GM19324 (cell line): ENCODE measurements around the gene MCTS1.
A peak's percentile ranks its signal among the peaks of the same experiment; 100 is the strongest.
"Not testable (repeated sequence)": the region's sequence is repeated elsewhere in the genome, so short reads cannot be mapped to it uniquely, and the experiment has no call there.

ENCODE experiments used
- ATAC-seq: cut with Tn5 transposase; IDR thresholded peaks from one replicate; pipeline ENCODE4 v1.9.1; 2021; ENCODE audit warnings: mild to moderate bottlenecking, moderate library complexity; ENCODE audit not compliant: unreplicated experiment, low FRiP score

Gene MCTS1

DNA sequence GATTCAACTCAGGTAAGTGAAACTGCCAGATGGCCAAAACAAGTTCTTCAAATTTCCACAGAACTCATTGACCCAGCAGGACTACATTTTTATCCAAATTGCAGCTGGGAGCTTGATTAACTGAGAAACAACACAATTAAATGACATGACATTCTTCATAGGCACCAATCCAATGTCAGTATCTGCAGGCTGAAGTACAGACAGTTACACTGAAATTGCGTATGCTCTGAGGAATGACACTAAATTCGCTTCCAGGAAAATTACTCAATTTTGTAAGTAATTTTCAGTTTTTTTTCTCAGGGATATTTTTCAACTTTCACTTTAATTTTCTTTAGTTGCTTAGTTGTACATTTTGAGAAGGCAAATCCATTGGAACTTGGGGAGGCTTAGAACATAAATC is 21.5 kb downstream of the MCTS1 start:
- ATAC-seq = no peak

DNA sequence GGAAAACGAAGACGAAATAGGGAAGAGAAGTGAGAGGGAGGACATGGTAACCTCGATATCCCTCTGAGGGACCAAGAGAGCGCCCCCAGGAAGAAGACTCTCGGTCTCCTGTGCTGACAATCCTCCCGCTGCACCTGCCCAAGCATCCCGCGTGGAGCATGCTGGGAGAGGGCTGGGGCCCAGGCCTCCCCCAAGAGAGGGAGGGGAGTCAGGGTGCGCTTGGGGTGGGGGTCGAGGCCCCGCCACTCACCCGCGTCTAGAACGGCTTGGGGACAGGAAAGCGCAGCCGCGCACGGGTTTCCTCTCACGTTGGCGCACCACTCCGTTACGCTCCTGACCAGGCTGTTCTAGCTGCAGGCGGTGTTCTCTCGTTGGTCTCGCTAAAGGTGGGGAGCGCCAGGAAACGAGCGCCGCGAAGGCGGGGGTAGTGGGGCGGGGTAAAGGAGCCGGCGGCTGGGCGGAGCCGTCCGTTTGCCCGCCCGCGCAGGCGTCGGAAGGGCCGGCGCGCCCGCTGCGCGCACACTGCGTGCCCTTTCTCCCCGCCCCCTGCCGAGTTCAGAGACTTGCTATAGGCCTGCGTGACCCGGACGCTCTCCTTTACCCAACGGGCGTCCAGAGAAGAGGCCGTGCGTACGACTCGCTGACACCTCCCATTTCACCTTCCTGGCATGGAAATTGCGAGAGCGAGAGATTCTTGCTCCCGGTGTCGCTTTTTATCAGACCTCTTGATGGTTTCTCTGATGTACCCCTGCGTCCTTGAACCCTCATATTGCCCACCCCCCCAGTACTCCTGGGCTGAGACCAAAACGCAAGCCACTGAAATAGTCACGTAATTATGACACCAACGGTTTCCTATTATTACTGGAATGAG is 26.0 kb downstream of the MCTS1 start, which contains the start of gene C1GALT1C1:
C1GALT1C1 (minus strand) TSS at position 388 of the 871 bp plus-strand sequence. CDS start 2,888 bp downstream, outside the sequence.
- peak; percentile 98 for ATAC-seq

DNA sequence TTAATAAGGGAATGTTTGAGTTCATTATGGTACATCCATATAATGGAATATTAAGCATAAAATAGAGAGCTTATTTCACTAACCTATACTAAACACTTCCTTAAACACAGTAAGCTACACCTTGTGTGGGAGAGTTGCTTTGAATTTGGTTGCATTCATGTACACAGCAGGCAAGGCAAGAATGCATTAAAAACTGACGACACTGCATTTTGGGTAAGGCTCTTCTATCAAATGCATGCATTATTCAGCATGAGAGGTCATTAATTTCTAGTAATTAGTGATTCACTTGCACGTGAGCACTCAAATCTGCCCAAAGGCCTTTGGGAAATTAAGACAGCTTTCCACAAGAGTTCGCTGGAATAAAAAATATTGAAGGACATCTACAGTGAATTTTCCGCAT is 34.7 kb downstream of the MCTS1 start:
- ATAC-seq = no peak

DNA sequence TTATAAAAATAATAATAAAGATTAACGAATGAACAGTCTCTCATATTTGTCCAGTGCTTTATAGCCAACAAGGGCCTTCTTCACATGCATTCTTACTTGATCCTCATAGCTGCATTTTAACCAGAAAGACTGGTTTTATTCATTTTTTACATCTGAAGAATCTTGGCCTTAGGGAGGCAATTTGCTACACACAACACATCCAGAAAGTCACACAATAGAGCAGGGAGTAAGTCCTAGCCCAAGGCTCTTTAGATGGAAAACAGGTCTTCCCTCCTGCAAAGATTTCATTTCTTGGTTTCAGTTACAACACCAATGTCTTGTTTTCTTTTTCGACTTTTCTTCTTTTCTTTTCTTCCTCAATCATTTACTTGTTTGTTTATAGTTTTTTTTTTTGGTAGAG is 39.0 kb downstream of the MCTS1 start:
- ATAC-seq = no peak

DNA sequence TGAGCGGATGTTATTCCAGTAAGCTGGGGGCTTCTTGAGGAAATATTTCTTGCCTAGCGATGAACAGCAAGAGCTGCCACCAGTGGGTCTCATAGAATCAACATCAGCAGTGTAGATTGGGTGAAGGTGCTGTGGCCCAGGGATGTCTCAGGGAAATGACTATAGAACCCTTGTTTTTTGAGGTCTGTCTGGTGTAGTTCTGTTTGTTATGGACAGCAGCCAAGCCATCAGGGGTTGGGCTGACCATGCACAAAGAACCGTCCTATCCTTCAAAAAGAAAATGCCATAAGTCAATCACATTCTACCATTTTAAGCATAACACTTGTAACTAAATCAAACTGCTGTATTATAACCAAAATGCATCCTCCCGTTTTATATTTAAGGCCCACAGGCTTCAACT is 43.2 kb downstream of the MCTS1 start:
- no peak for ATAC-seq

DNA sequence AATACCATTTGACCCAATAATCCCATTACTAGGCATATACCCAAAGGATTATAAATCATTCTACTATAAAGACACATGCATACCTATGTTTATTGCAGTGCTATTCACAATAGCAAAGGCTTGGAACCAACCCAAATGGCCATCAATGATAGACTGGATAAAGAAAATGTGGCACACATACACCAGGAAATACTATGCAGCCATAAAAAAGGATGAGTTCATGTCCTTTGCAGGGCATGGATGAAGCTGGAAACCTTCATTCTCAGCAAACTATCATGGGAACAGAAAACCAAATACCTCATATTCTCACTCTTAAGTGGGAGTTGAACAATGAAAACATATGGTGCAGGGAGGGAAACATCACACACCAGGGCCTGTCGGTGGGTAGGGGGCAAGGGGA is 48.4 kb downstream of the MCTS1 start:
- not testable (repeated sequence) for ATAC-seq

DNA sequence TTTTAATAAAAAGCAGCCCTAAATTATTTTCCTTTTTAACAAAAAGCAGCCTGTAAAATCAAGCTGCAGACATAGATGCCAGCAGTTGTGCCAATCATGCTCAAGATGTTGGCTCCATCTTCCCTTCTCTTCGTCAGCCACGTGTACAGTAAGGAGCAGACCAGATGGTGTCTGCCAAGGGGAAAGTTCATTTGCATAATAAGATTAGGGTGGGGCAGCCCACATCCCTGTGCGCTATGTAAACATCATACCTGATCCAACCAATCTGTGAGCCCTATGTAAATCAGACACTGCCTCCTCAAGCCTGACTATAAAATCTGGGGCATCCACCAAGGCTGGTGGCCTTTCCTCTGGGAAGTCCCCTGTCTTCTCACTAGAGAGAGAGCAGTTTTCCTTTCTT is 49.1 kb downstream of the MCTS1 start:
- no peak for ATAC-seq

DNA sequence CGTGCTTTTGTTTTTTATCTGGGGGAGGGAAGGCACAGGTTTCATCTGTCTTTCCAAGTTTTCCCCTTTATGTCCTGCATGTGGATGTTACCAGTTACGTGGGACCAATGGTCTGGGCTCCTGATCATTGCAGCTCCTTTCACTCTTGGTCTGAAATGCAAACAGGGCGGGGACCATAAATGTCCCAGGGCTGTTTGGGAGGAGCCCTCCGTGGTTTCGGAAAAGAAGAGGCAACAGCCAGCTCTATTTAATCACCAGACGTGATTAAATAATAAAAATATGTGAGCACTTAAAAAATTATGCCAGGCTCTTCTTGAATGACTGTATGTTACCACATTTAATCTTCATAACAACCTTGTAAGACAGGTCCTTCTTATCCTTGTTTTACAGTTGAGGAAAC is 56.7 kb downstream of the MCTS1 start:
- no peak for ATAC-seq
